HG02981 (cell line): ENCODE data around the gene GLB1L2.

Experiments used
- ATAC-seq: cut with Tn5 transposase; IDR thresholded peaks from one replicate; pipeline ENCODE4 v1.9.1; 2021; ENCODE audit warnings: mild to moderate bottlenecking, moderate library complexity; ENCODE audit not compliant: unreplicated experiment

GLB1L2 gene

GRCh38 chr11:134401825-134402809 lies 70.3 kb downstream of the GLB1L2 start:
- no peak for ATAC-seq

- ATAC-seq, result no peak
Measured at GRCh38 chr11:134402910-134403309, 71.1 kb downstream of the GLB1L2 start.

GRCh38 chr11:134404575-134405341 lies 73.0 kb downstream of the GLB1L2 start:
- no peak for ATAC-seq

- no peak for ATAC-seq
Measured at GRCh38 chr11:134405436-134405835, 73.6 kb downstream of the GLB1L2 start.

GRCh38 chr11:134405841-134406240 lies 74.1 kb downstream of the GLB1L2 start:
- no peak for ATAC-seq

- no peak for ATAC-seq
Measured at GRCh38 chr11:134406264-134407185, 74.7 kb downstream of the GLB1L2 start.

- no peak for ATAC-seq
Measured at GRCh38 chr11:134407321-134407828, 75.6 kb downstream of the GLB1L2 start.

- no peak for ATAC-seq
Measured at GRCh38 chr11:134407923-134408322, 76.1 kb downstream of the GLB1L2 start.

- ATAC-seq, result no peak
Measured at GRCh38 chr11:134409552-134410429, 78.0 kb downstream of the GLB1L2 start.

GRCh38 chr11:134410766-134411165 lies 79.0 kb downstream of the GLB1L2 start:
- no peak for ATAC-seq

GRCh38 chr11:134412203-134413042 lies 80.6 kb downstream of the GLB1L2 start, which contains the start of gene B3GAT1:
Gene B3GAT1 (minus strand): TSS chr11:134412242. CDS start chr11:134387659, 24,583 bp downstream.
- ATAC-seq, result no peak

GRCh38 chr11:134413043-134413825 lies 81.4 kb downstream of the GLB1L2 start:
- ATAC-seq, result no peak

GRCh38 chr11:134413826-134414731 lies 82.3 kb downstream of the GLB1L2 start:
- ATAC-seq, result no peak

- no peak for ATAC-seq
Measured at GRCh38 chr11:134414766-134415765, 83.3 kb downstream of the GLB1L2 start.

GRCh38 chr11:134416726-134417125 lies 84.9 kb downstream of the GLB1L2 start:
- no peak for ATAC-seq
